ENCODE measurements around the gene DRICH1. TPM values are rescaled to one million over a fixed set of nuclear protein-coding genes. Genes with fewer than 3 reads are reported as not detected.

Gene DRICH1
- polyA plus RNA-seq, 2 of the 4 experiments (the other 2 are of a cell fraction): 0.58 to 0.85 TPM

DNA sequence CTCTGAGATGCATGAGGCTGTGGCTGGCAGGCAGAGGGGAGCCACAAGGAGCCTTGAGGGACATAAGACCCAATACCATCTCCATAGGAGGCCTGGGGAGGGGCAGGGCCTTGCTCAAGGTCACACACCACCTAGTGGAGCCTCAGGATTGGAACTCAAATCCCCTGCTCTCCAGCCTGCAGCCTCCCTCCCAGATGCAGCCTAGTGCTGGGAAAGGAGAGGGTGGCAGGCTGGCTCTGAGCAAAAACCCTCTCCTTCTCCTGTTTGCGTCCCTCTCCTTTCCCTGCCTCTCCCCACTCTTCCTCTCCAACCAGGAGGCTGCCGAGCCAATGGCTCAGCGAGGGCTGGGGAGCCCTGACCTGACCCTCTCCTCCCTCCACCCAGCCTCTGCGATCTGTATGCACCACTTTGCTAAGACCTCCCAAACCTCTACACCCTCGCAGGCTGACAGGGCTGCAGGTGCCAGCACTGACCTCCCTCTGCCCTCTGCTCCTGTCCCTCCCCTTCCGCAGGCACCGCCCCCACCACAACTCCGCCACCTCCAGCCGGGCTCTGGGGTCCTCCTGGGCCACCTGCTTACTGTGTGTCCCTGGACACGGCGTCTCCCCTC lies 66.7 kb downstream of the DRICH1 start:
- DNase-seq (ENCODE audit: low read depth in 1 of 2, low spot score in 1 of 2): peak in 1 of 2 experiments; percentile 22
- 40% methylated on average over 8 of the region's 11 CpGs for WGBS (ENCODE audit: missing lambda C conversion rate)

GRCh38 chr22:23564276-23564675 lies 67.8 kb downstream of the DRICH1 start:
- no peaks in the 10 kb centered on the region for H3K9me3 ChIP-seq
- 83% methylated on average over 7 of the region's 7 CpGs for WGBS (ENCODE audit: missing lambda C conversion rate)
- H3K27ac ChIP-seq: no peak overlapping the region
- no peak overlapping the region for H3K4me2 ChIP-seq
- ATAC-seq (no peak), DNase-seq (ENCODE audit: low read depth in 1 of 2, low spot score in 1 of 2) (no peak), FAIRE-seq (no peak)
- no peak overlapping the region for H3K4me3 ChIP-seq
- POLR2A ChIA-PET: no interaction called here
- TF ChIP-seq NPAS2 (CRISPR knock-in tag; IDR thresholded peaks at IDR 0.05; ENCODE audit: borderline replicate concordance) (no peak), RFX5 (IDR thresholded peaks at IDR 0.05) (no peak), MAFK (IDR thresholded peaks at IDR 0.05; ENCODE audit: partially characterized antibody) (no peak), RAD21 (conservative IDR thresholded peaks at IDR 0.05 in 1 of 2, IDR thresholded peaks at IDR 0.05 in 1 of 2) (no peak), MAZ (IDR thresholded peaks at IDR 0.05; ENCODE audit: borderline replicate concordance, low read depth, low read length) (no peak), ESRRA (IDR thresholded peaks at IDR 0.05; ENCODE audit: borderline replicate concordance, low read length) (no peak), ZSCAN20 (CRISPR knock-in tag; IDR thresholded peaks at IDR 0.05) (no peak), CEBPB (IDR thresholded peaks at IDR 0.05) (no peak)
- TF ChIP-seq, protein P1, sequence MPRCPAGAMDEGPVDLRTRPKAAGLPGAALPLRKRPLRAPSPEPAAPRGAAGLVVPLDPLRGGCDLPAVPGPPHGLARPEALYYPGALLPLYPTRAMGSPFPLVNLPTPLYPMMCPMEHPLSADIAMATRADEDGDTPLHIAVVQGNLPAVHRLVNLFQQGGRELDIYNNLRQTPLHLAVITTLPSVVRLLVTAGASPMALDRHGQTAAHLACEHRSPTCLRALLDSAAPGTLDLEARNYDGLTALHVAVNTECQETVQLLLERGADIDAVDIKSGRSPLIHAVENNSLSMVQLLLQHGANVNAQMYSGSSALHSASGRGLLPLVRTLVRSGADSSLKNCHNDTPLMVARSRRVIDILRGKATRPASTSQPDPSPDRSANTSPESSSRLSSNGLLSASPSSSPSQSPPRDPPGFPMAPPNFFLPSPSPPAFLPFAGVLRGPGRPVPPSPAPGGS (IDR thresholded peaks at IDR 0.05): no peak
- CTCF ChIA-PET: interaction anchor here (1.5 kb wide), 1 partner anchor 27 kb away, joined by 4 read pairs; no protein-coding TSS in a partner anchor
- H3K4me1 ChIP-seq: no peaks in the 10 kb centered on the region; the same call in 2 of the 3 replicates

More for the DNA sequence above, 66.7 kb downstream of the DRICH1 start:
- CTCF ChIA-PET: no interaction called here
- H3K4me3 ChIP-seq: peak overlapping the region; percentile 37
- no peak for FAIRE-seq
- no peak for TF ChIP-seq MAZ (IDR thresholded peaks at IDR 0.05; ENCODE audit: borderline replicate concordance, low read depth, low read length)
- no peak for TF ChIP-seq BHLHE40 (IDR thresholded peaks at IDR 0.05; ENCODE audit: low read depth, low read length)
- TF ChIP-seq TP53 (CRISPR knock-in tag; IDR thresholded peaks at IDR 0.05): no peak
- no peak for TF ChIP-seq SREBF2 (IDR thresholded peaks at IDR 0.05)
- no peak for TF ChIP-seq ZSCAN20 (CRISPR knock-in tag; IDR thresholded peaks at IDR 0.05)
- TF ChIP-seq FOXS1 (CRISPR knock-in tag; IDR thresholded peaks at IDR 0.05): no peak
- no peak for TF ChIP-seq ZNF302 (CRISPR knock-in tag; IDR thresholded peaks at IDR 0.05)
- TF ChIP-seq RNF2 (IDR thresholded peaks at IDR 0.05; ENCODE audit: borderline replicate concordance, low read depth): no peak
- TF ChIP-seq FOSB (CRISPR knock-in tag; IDR thresholded peaks at IDR 0.05): no peak
- TF ChIP-seq ZC3H11A (IDR thresholded peaks at IDR 0.05): no peak
- TF ChIP-seq, protein P2, sequence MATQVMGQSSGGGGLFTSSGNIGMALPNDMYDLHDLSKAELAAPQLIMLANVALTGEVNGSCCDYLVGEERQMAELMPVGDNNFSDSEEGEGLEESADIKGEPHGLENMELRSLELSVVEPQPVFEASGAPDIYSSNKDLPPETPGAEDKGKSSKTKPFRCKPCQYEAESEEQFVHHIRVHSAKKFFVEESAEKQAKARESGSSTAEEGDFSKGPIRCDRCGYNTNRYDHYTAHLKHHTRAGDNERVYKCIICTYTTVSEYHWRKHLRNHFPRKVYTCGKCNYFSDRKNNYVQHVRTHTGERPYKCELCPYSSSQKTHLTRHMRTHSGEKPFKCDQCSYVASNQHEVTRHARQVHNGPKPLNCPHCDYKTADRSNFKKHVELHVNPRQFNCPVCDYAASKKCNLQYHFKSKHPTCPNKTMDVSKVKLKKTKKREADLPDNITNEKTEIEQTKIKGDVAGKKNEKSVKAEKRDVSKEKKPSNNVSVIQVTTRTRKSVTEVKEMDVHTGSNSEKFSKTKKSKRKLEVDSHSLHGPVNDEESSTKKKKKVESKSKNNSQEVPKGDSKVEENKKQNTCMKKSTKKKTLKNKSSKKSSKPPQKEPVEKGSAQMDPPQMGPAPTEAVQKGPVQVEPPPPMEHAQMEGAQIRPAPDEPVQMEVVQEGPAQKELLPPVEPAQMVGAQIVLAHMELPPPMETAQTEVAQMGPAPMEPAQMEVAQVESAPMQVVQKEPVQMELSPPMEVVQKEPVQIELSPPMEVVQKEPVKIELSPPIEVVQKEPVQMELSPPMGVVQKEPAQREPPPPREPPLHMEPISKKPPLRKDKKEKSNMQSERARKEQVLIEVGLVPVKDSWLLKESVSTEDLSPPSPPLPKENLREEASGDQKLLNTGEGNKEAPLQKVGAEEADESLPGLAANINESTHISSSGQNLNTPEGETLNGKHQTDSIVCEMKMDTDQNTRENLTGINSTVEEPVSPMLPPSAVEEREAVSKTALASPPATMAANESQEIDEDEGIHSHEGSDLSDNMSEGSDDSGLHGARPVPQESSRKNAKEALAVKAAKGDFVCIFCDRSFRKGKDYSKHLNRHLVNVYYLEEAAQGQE (IDR thresholded peaks at IDR 0.05): no peak
- TF ChIP-seq MAFK (IDR thresholded peaks at IDR 0.05; ENCODE audit: partially characterized antibody): no peak
- TF ChIP-seq TFCP2L1 (CRISPR knock-in tag; IDR thresholded peaks at IDR 0.05): no peak
- TF ChIP-seq PHF8 (IDR thresholded peaks at IDR 0.05; ENCODE audit: borderline replicate concordance, low read depth): no peak
- TF ChIP-seq FOSL2 (IDR thresholded peaks at IDR 0.05): no peak
- TF ChIP-seq FOSL2 (CRISPR knock-in tag; IDR thresholded peaks at IDR 0.05): no peak
- TF ChIP-seq KDM1A (IDR thresholded peaks at IDR 0.05; ENCODE audit: low read depth): no peak
- TF ChIP-seq ZFP36 (IDR thresholded peaks at IDR 0.05; ENCODE audit: borderline replicate concordance, partially characterized antibody): no peak
- no peaks in the 10 kb centered on the region for H3K9me3 ChIP-seq
- peak overlapping the region; percentile 4 to 72; a peak in 4 of 6 replicates for H3K27ac ChIP-seq
- no peaks in the 10 kb centered on the region; the same call in 2 of the 3 replicates for H3K4me1 ChIP-seq
- peak; percentile 54 to 71 for ATAC-seq
- peak overlapping the region; percentile 83 for H3K4me2 ChIP-seq
- POLR2A ChIA-PET: no interaction called here
